Hepatocyte (in vitro differentiated cells): ENCODE measurements around the gene RPS6KA5. TPM values are rescaled to one million over a fixed set of nuclear protein-coding genes. Genes with fewer than 3 reads are reported as not detected.

ENCODE experiments used
- DNase-seq: peaks from one replicate; pipeline ENCODE4 v3.0.0-alpha.2; 2016; ENCODE audit warnings: low spot score
- H2AFZ ChIP-seq: fragments of 200-600 bp; sonication (generic); 2 replicates; pipeline ENCODE4 v1.6.0; 2016; ENCODE audit warnings: antibody characterized with exemption, mild to moderate bottlenecking
- H3K27ac ChIP-seq: fragments of 200-600 bp; sonication (generic); 2 replicates; pipeline ENCODE4 v1.5.1; 2016; ENCODE audit warnings: mild to moderate bottlenecking
- H3K27me3 ChIP-seq: fragments of 200-600 bp; sonication (generic); 2 replicates; pipeline ENCODE4 v1.6.1; 2016
- H3K36me3 ChIP-seq: fragments of 200-600 bp; sonication (generic); replicated peaks from 2 replicates; pipeline ENCODE4 v1.5.1; 2016; ENCODE audit warnings: low read depth; ENCODE audit not compliant: insufficient read depth
- H3K4me1 ChIP-seq: fragments of 200-600 bp; sonication (generic); 2 replicates; pipeline ENCODE4 v1.5.1; 2016; ENCODE audit warnings: mild to moderate bottlenecking, moderate library complexity; ENCODE audit not compliant: insufficient read depth
- H3K4me2 ChIP-seq: fragments of 200-600 bp; sonication (generic); 2 replicates; pipeline ENCODE4 v1.6.0; 2016
- H3K4me3 ChIP-seq: fragments of 200-600 bp; sonication (generic); 2 replicates; pipeline ENCODE4 v1.5.1; 2016; ENCODE audit warnings: mild to moderate bottlenecking
- H3K79me2 ChIP-seq: fragments of 200-600 bp; sonication (generic); 2 replicates; pipeline ENCODE4 v1.6.0; 2017; ENCODE audit warnings: mild to moderate bottlenecking
- H3K9me2 ChIP-seq: fragments of 200-600 bp; sonication (generic); replicated peaks from 2 replicates; pipeline ENCODE4 v1.6.0; 2017; ENCODE audit warnings: mild to moderate bottlenecking; ENCODE audit not compliant: insufficient read depth
- H3K9me3 ChIP-seq: fragments of 200-600 bp; sonication (generic); 2 replicates; pipeline ENCODE4 v1.5.1; 2016; ENCODE audit warnings: low read depth, mild to moderate bottlenecking
- H4K20me1 ChIP-seq: fragments of 200-600 bp; sonication (generic); 2 replicates; pipeline ENCODE4 v1.6.0; 2016; ENCODE audit warnings: mild to moderate bottlenecking; ENCODE audit not compliant: insufficient read depth, poor library complexity, severe bottlenecking
- EZH2 ChIP-seq: fragments of 200-600 bp; sonication (generic); IDR thresholded peaks from 2 replicates; pipeline ENCODE4 v1.6.1; 2016; ENCODE audit warnings: antibody characterized with exemption, mild to moderate bottlenecking, borderline replicate concordance
- EZH2phosphoT487 ChIP-seq: fragments of 200-600 bp; sonication (generic); IDR thresholded peaks from one replicate; pipeline ENCODE4 v1.6.1; 2018; ENCODE audit warnings: antibody characterized with exemption, mild to moderate bottlenecking, low read depth, moderate library complexity; ENCODE audit not compliant: unreplicated experiment, severe bottlenecking
- WGBS: methylation state at CpG from one replicate; pipeline ENCODE4 v1.1.6; 2016; ENCODE audit warnings: low lambda C conversion rate; ENCODE audit errors: missing lambda C conversion rate; 5-methylcytosine and 5-hydroxymethylcytosine counted together
- polyA plus RNA-seq: library from polyadenylated mRNA; unstranded; fragments of >200 nt; fragmentation: Nextera tagmentation; extraction: Ambion mirVana; gene quantifications from 2 replicates; pipeline ENCODE4 v1.2.1, GENCODE V29; 2016
- total RNA-seq: library from RNA; depleted of rRNA; stranded (reverse); fragments of >200 nt; gene quantifications from 2 replicates; pipeline ENCODE4 v1.2.3, GENCODE V29; 2014
- TF ChIP-seq, protein P1 (sequence below): fragments of 200-600 bp; sonication (generic); IDR thresholded peaks from 2 replicates; pipeline ENCODE4 v1.5.1; 2016; ENCODE audit warnings: antibody characterized with exemption, mild to moderate bottlenecking; ENCODE audit not compliant: poor library complexity

The RPS6KA5 gene
- total and polyA plus RNA-seq, 2 experiments from 2014 or later = 4.8 to 6.3 TPM

DNA sequence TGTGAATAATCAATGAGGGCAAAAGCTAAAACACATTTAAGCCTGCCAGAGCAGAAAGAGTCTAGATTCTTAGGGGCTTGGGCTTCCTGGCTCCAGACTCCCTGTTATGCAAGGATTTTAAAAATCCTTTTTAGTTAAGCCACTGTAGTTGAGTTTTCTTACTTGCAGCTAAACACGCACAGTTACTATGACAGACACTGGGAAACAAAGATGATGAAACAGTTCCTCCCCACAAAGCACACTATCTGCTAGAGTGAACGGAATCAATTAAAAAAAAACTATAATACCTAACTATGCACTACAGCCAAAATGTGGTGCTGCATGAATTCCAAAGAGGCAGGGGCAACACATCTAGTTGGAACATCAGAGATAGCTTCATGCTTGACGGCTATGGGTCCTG is 28.2 kb downstream of the RPS6KA5 start:
- 82% methylated on average over 3 of the region's 3 CpGs for WGBS
- Histone ChIP-seq H3K36me3 (no peaks in the 10 kb centered on the region), H2AFZ (no peak overlapping the region), H3K9me2 (no peaks in the 10 kb centered on the region), H3K9me3 (no peaks in the 10 kb centered on the region), H4K20me1 (no peaks in the 10 kb centered on the region), H3K27ac (no peak overlapping the region), H3K4me1 (peaks cover 12% of the 10 kb centered on the region), H3K79me2 (no peaks in the 10 kb centered on the region), H3K27me3 (no peaks in the 10 kb centered on the region), H3K4me3 (no peak overlapping the region), H3K4me2 (no peak overlapping the region)
- TF ChIP-seq, protein P1, sequence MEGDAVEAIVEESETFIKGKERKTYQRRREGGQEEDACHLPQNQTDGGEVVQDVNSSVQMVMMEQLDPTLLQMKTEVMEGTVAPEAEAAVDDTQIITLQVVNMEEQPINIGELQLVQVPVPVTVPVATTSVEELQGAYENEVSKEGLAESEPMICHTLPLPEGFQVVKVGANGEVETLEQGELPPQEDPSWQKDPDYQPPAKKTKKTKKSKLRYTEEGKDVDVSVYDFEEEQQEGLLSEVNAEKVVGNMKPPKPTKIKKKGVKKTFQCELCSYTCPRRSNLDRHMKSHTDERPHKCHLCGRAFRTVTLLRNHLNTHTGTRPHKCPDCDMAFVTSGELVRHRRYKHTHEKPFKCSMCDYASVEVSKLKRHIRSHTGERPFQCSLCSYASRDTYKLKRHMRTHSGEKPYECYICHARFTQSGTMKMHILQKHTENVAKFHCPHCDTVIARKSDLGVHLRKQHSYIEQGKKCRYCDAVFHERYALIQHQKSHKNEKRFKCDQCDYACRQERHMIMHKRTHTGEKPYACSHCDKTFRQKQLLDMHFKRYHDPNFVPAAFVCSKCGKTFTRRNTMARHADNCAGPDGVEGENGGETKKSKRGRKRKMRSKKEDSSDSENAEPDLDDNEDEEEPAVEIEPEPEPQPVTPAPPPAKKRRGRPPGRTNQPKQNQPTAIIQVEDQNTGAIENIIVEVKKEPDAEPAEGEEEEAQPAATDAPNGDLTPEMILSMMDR = no peak
- TF ChIP-seq EZH2phosphoT487 (no peak), EZH2 (no peak)
- DNase-seq = no peak

DNA sequence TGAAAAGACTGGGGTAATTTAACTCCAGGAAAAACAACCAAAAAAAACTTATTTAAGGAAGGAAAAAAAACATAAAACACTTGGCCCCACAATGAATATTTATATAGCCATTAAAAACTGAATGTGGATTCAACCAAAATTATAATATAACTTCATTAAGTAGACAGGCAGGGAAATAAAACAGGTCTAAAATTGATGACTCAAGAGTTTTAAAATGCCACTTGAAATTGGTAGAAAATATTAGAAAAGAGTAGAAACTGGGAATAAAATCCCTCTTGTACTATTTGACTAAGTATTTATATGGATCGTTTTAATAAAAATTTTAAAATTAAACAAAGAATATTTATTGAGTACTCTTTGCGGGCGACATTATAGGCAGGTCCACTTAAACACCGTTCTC is 28.8 kb downstream of the RPS6KA5 start:
- H3K9me2 ChIP-seq = no peaks in the 10 kb centered on the region
- no peaks in the 10 kb centered on the region for H3K27me3 ChIP-seq
- H3K4me3 ChIP-seq = no peak overlapping the region
- H3K4me2 ChIP-seq = no peak overlapping the region
- TF ChIP-seq EZH2 (no peak), EZH2phosphoT487 (no peak)
- TF ChIP-seq, protein P1 = no peak
- H3K4me1 ChIP-seq = peaks cover 12% of the 10 kb centered on the region
- H3K9me3 ChIP-seq = no peaks in the 10 kb centered on the region
- H3K79me2 ChIP-seq = no peaks in the 10 kb centered on the region
- DNase-seq = no peak
- no peaks in the 10 kb centered on the region for H4K20me1 ChIP-seq
- H2AFZ ChIP-seq = no peak overlapping the region
- H3K36me3 ChIP-seq = no peaks in the 10 kb centered on the region
- no peak overlapping the region for H3K27ac ChIP-seq
- 86% methylated on average over 4 of the region's 4 CpGs for WGBS

DNA sequence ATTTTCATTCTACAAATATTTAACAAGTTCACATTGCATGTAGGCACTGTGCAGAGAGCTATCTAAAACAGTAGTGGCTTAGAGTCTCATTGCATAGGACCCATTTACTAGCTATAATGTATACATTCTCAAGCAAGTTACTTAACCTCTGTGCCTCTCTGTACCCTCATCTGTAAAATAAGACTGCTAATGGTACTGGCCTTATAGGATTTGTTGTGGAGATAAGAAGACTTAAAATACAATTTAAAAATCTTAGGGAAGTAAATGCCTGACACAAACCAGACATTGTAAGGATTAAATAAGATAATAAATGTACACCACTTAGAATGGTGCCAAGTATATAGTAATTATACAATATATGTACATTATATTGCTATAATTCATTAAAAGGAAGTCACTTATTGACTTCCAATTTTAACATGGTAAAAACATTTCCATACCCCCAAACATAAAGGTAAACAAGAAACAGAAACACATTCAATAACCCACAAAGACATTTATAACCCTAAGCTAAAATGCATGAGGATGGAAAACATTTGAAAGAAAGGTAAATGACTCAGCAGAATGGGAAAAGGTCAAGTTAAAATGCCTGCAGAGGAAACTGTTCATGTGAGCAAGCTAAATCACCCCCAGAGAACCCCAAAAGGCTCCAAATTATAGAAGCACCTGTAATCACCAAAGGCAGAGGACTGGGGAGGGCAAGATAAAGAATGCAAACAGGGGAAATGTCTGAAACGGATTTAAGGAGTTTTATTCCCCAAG is 30.8 kb downstream of the RPS6KA5 start:
- no peak for DNase-seq
- H3K9me2 ChIP-seq = no peaks in the 10 kb centered on the region
- H3K9me3 ChIP-seq = no peaks in the 10 kb centered on the region
- 41% methylated on average over 1 of the region's 1 CpG for WGBS
- no peaks in the 10 kb centered on the region for H3K36me3 ChIP-seq
- no peak overlapping the region for H2AFZ ChIP-seq
- no peaks in the 10 kb centered on the region for H4K20me1 ChIP-seq
- H3K79me2 ChIP-seq = no peaks in the 10 kb centered on the region
- no peak overlapping the region for H3K27ac ChIP-seq
- peaks cover 12% of the 10 kb centered on the region for H3K4me1 ChIP-seq
- H3K27me3 ChIP-seq = no peaks in the 10 kb centered on the region
- no peak overlapping the region for H3K4me2 ChIP-seq
- TF ChIP-seq, protein P1 = no peak
- TF ChIP-seq EZH2 (no peak), EZH2phosphoT487 (no peak)
- no peak overlapping the region for H3K4me3 ChIP-seq
